HFFc6 (cell line): ENCODE results near the gene SATB2. TPM values are rescaled to one million over a fixed set of nuclear protein-coding genes. Genes with fewer than 3 reads are reported as not detected.

ENCODE experiments used
- DNase-seq: peaks from one replicate; pipeline ENCODE4 v3.0.0-alpha.2; 2018
- H3K27ac Mint-ChIP-seq: 2 replicates; pipeline ENCODE4 v1.8.0; 2020; ENCODE audit warnings: mild to moderate bottlenecking, mixed read lengths
- H3K27me3 Mint-ChIP-seq: 2 replicates; pipeline ENCODE4 v1.8.0; 2021; ENCODE audit warnings: mild to moderate bottlenecking, moderate library complexity, mixed read lengths; ENCODE audit not compliant: insufficient read depth
- H3K36me3 Mint-ChIP-seq: 2 replicates; pipeline ENCODE4 v1.8.0; 2021; ENCODE audit warnings: low read depth, mixed read lengths
- H3K4me1 Mint-ChIP-seq: 2 replicates; pipeline ENCODE4 v1.8.0; 2020; ENCODE audit warnings: low read depth, mixed read lengths
- H3K4me3 Mint-ChIP-seq: 2 replicates; pipeline ENCODE4 v1.8.0; 2020; ENCODE audit warnings: mild to moderate bottlenecking, moderate library complexity, mixed read lengths
- H3K9me3 Mint-ChIP-seq: 2 replicates; pipeline ENCODE4 v1.8.0; 2020; ENCODE audit warnings: mild to moderate bottlenecking, mixed read lengths
- CTCF ChIP-seq: fragments of 200-600 bp; sonication (generic); IDR thresholded peaks from 2 replicates; pipeline ENCODE4 v1.5.0; 2021; ENCODE audit warnings: antibody characterized with exemption, mild to moderate bottlenecking
- total RNA-seq, 6 experiments: library from RNA; stranded (reverse); fragmentation: NEBNext Ultra II Directional; extraction: Animal tissue kit (Norgen Biotek cat#: 25700); gene quantifications; 2 replicates in 1 of 6; 3 replicates in 5 of 6; pipeline ENCODE4 v1.2.3, GENCODE V29; 2021

SATB2 gene
- total RNA-seq, 6 experiments from 2014 or later = 7.4 to 12.7 (median 11.9) TPM

GRCh38 chr2:199468561-199469513 is 11.1 kb upstream of the SATB2 start:
- no peak for DNase-seq
- H3K4me3 Mint-ChIP-seq = peak overlapping the region; percentile 77

GRCh38 chr2:199467066-199467822 is 9.5 kb upstream of the SATB2 start:
- H3K4me3 Mint-ChIP-seq = peak overlapping the region; percentile 2; the same call in 1 of the 2 replicates

More at GRCh38 chr2:199468561-199469513, 11.1 kb upstream of the SATB2 start:
- Mint-ChIP-seq H3K36me3 (peaks cover 5% of the 10 kb centered on the region; the same call in 1 of the 2 replicates), H3K4me1 (peaks cover 29% of the 10 kb centered on the region), H3K9me3 (no peaks in the 10 kb centered on the region), H3K27me3 (peaks cover 76% of the 10 kb centered on the region), H3K27ac (no peak overlapping the region)
- peak; percentile 17; the same call in 1 of the 2 replicates for TF ChIP-seq CTCF

GRCh38 chr2:199466692-199467065 is 8.9 kb upstream of the SATB2 start:
- H3K27me3 Mint-ChIP-seq = peaks cover 70% of the 10 kb centered on the region
- no peak for DNase-seq

More at GRCh38 chr2:199467066-199467822, 9.5 kb upstream of the SATB2 start:
- Mint-ChIP-seq H3K27ac (no peak overlapping the region), H3K9me3 (no peaks in the 10 kb centered on the region), H3K27me3 (peaks cover 73% of the 10 kb centered on the region), H3K4me1 (peaks cover 29% of the 10 kb centered on the region), H3K36me3 (peaks cover 5% of the 10 kb centered on the region; the same call in 1 of the 2 replicates)
- no peak for DNase-seq
- TF ChIP-seq CTCF = no peak

GRCh38 chr2:199465988-199466691 is 8.4 kb upstream of the SATB2 start:
- Mint-ChIP-seq H3K27ac (no peak overlapping the region), H3K4me1 (peaks cover 36% of the 10 kb centered on the region), H3K36me3 (peaks cover 5% of the 10 kb centered on the region; the same call in 1 of the 2 replicates), H3K9me3 (no peaks in the 10 kb centered on the region), H3K4me3 (no peak overlapping the region), H3K27me3 (peaks cover 69% of the 10 kb centered on the region)
- DNase-seq = no peak
- no peak for TF ChIP-seq CTCF

More at GRCh38 chr2:199466692-199467065, 8.9 kb upstream of the SATB2 start:
- no peaks in the 10 kb centered on the region for H3K9me3 Mint-ChIP-seq
- H3K4me1 Mint-ChIP-seq = peaks cover 31% of the 10 kb centered on the region
- no peak overlapping the region for H3K27ac Mint-ChIP-seq
- peaks cover 5% of the 10 kb centered on the region; the same call in 1 of the 2 replicates for H3K36me3 Mint-ChIP-seq
- H3K4me3 Mint-ChIP-seq = peak overlapping the region; percentile 2; the same call in 1 of the 2 replicates
- TF ChIP-seq CTCF = no peak

GRCh38 chr2:199465390-199465789 is 7.7 kb upstream of the SATB2 start:
- H3K9me3 Mint-ChIP-seq = no peaks in the 10 kb centered on the region
- DNase-seq = no peak
- H3K4me1 Mint-ChIP-seq = peaks cover 44% of the 10 kb centered on the region
- peaks cover 5% of the 10 kb centered on the region; the same call in 1 of the 2 replicates for H3K36me3 Mint-ChIP-seq
- peaks cover 62% of the 10 kb centered on the region for H3K27me3 Mint-ChIP-seq
- TF ChIP-seq CTCF = no peak
- no peak overlapping the region for H3K27ac Mint-ChIP-seq
- H3K4me3 Mint-ChIP-seq = peak overlapping the region; percentile 38; the same call in 1 of the 2 replicates
